GM19372 (cell line): ENCODE results near the gene ATF6B.
"Not testable (repeated sequence)": the region's sequence is repeated elsewhere in the genome, so short reads cannot be mapped to it uniquely, and the experiment has no call there.

Source experiments
- ATAC-seq: cut with Tn5 transposase; IDR thresholded peaks from one replicate; pipeline ENCODE4 v1.9.1; 2021; ENCODE audit warnings: mild to moderate bottlenecking, low read depth, moderate library complexity; ENCODE audit not compliant: unreplicated experiment

The ATF6B gene

GRCh38 chr6:32109114-32109764 lies 18.8 kb downstream of the ATF6B start, which contains the start of gene TNXB:
Gene TNXB (minus strand): TSS chr6:32109338. CDS start chr6:32098198, 11,140 bp downstream.
- ATAC-seq = no peak

GRCh38 chr6:32108727-32109113 lies 19.3 kb downstream of the ATF6B start:
- no peak for ATAC-seq

DNA sequence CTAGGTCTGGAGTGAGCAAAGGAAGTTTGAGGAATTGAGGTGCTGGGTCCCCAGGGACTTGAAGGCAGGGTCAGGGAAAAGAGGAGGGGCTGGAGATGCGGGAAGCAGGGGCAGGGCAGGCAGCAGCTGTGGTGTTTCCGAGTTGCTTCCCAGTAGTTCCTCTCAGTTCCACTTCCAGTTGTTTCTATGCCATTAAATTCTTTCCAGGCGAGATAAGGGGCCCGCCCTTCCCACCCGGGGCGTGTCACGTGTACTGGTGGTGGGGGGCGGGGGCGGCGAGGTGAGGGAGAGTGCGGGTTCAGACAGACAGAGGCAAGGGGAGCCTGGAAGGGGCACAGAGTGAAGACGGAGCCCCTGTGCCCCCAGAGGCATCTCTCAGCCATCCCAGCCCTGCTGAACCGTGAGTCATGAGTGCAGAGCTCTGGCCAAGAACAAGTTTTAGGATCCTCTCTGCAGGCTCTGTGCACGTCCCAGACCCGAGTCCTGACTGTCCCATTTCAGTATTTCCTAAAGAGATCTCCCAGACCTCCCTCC lies 19.9 kb downstream of the ATF6B start:
- ATAC-seq = no peak

DNA sequence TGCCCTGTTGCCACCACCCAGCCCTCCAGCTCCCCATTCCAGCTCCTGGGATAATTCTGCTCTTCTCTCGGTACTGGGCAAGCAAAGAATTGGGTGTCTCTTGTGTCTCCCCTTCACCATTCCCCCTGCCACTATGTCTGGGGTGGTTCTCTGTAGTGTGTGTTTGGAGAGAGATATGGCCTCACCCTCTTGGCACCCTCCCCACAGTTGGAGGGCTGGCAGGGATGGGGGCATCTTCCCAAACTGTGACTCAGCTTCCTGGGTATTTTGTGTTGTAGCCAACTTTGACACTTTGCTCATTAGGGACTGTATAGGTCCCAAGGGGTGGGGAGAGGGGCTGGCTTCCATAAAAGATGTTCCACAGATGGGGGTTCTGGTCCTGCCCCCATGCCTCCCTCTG lies 20.6 kb downstream of the ATF6B start:
- no peak for ATAC-seq

- no peak for ATAC-seq
These were observed 22.6 kb downstream of the ATF6B start for GRCh38 chr6:32105433-32105832.

GRCh38 chr6:32102255-32102654 lies 25.8 kb downstream of the ATF6B start:
- ATAC-seq = no peak

DNA sequence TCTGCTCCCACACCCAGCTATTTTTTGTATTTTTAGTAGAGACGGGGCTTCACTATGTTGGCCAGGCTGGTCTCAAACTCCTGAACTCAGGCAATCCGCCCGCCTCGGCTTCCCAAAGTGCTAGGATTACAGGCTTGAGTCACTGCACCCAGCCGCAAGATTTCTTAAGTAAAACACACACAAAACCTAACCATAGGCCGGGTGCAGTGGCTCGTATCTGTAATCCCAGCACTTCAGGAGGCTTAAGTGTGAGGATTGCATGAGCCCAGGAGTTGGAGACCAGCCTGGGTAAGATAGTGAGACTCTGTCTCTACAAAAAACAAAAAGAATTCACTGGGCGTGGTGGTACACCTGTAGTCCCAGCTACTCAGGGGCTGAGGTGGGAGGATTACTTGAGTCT lies 27.8 kb downstream of the ATF6B start:
- ATAC-seq = not testable (repeated sequence)

DNA sequence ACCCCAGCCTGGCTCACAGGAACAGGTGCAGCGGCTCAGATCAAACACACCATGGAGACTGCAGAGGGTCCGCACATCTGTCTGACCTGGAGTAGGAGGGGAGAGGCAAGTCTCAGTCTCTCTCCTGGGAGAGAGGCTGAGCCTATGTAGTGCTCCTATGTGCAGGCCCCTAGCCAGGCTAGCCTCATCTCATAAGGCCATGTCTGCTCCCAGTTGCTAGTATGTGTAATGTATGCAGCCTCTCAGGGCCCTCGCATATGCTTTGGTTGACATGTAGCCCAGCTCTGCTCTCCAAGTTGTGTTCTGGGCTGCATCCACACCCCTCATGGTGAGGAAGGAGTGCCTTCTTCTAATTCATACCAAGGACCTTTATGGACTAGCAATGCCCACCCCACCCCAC lies 30.7 kb downstream of the ATF6B start:
- no peak for ATAC-seq

DNA sequence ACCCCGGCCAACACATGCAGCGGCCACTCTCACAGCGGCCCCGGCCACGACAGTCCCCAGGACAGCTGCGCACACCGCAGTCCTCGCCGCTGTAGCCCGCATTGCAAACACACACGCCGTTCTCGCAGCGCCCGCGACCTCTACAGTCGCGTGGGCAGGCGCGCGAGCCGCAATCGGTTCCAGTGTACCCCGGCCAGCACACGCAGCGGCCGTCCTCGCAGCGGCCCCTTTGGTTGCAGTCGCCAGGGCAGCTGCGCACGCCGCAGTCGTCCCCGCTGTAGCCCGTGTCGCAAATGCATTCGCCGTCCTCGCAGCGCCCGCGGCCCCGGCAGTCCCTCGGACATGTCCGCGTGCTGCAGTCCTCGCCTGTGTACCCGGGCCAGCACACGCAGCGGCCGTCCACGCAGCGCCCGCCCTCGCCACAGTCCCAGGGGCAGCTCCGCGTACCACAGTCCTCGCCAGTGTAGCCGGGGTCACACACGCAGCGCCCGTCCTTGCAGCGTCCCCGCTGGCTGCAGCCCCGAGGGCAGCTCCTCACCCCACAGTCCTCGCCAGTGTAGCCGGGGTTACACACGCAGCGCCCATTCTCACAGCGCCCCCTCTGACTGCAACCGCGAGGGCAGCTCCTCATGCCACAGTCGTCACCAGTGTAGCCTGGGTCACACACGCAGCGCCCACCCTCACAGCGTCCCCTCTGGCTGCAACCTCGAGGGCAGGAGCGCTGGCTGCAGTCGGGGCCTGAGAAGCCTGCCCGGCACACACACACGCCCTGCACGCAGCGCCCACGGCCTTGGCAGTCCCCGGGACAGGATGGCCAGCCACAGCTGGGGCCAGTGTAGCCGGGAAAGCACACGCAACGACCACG lies 31.4 kb downstream of the ATF6B start:
- no peak for ATAC-seq

DNA sequence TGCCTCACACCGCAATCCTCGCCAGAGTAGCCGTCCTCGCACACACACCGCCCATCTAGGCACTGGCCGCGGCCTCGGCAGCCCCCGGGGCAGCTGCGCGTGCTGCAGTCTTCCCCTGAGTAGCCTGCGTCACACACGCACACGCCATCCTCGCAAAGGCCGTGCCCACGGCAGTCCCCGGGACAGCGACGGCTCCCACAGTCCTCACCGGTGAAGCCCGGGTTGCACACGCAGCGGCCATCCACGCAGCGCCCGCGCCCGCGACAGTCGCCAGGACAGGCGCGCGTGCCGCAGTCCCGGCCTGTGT lies 32.0 kb downstream of the ATF6B start:
- ATAC-seq = no peak

DNA sequence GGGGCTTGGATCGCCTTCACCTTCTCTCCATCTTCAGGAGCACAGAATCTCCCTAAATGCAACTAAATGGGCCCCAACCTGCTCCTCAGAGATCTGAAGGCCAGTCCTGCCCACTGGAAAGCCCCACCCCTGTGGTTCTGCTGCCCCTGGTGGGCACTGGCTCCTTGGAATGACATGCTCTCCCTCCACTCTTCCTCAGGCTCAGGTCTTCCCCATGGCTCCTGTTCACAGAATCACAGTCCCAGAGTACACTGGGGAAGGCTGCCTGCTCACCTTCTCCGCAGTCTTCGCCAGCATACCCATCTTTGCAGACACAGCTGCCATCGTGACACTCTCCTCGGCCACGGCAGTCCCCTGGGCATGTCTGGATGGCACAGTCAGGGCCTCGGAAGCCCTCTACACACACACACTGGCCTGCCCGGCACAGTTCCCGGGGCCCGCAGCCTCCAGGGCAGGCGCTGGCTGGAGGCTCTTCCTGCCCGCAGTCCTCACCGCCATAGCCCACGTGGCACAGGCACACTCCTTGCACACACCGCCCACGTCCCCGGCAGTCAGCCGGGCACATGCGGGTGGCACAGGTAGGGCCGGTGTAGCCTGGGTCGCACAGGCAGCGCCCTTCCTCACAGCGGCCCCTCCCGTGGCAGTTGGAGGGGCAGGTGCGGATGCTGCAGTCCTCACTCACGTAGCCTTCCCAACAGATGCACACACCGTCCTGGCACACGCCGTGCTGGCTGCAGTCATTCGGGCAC lies 32.5 kb downstream of the ATF6B start:
- ATAC-seq = no peak

DNA sequence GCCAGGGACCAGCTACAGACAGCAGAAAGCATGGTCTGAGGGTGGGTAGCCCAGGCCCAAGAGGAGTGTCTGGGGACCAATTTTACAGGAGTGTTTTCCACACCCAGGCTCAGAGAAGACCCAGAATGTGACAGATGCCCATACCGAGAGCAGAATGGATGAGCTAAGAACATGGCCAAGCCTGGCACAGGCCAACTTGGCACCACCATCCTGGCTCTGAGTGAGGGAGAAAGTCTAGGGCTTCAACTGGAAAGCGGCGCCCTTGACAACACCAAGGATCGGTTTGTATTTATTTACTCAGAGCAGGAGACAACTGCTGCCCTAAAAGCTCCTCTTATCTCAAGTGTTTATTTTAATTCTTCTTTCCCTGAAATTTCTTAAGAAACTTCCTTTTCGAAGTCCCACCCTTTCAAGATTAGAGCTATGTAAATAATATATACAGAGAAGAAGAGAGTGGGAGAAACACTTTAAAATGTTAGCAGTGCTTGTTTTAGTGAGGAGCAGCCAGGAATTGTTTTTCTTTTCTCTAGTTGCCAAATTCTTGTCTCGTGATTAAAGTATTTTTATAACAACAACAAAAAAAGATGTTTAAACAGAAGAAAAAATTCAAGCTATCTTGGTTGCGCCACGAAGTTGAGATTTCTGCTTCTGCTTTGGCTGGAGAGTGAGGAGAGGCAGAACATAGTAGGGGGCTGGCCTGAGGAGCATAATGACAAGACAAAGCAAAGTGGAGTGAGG lies 35.1 kb downstream of the ATF6B start:
- ATAC-seq = no peak

DNA sequence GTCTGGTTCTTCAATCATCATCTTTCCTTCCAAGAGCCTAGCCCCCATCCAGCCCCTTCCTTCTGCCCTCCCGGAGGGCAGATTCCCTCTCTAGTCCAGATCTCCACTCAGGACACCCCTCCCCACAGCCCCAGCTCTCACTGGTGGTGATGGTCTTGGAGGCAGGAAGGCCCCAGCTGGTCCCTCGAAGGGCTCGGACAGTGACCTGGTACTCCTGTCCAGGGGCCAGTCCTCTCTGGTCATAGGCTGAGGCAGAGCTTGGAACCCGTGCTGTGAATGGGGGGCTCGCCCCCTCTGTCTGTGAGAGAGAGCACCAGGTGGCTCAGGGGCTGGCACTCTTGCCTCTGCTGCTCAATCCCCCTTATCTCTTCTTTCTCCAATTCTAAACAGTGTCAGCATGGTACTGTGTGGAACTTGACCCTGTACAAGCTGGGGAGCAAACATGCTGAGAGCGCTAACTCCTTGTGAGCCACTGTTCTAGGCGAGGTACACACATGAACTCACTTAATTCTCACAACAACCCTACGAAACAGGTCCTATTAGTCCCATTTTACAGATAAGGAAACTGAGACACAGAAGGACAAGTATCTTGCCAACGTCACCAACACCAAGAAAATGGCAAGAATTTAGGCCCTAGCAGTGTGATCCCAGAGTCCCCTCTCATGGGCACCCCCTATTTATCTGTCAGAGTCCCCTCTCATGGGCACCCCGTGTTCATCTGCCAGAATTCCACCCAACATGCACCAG lies 38.8 kb downstream of the ATF6B start:
- ATAC-seq = no peak

GRCh38 chr6:32088487-32089049 lies 39.5 kb downstream of the ATF6B start:
- ATAC-seq = no peak

- ATAC-seq = no peak
These were observed 40.2 kb downstream of the ATF6B start for GRCh38 chr6:32087574-32088486.

DNA sequence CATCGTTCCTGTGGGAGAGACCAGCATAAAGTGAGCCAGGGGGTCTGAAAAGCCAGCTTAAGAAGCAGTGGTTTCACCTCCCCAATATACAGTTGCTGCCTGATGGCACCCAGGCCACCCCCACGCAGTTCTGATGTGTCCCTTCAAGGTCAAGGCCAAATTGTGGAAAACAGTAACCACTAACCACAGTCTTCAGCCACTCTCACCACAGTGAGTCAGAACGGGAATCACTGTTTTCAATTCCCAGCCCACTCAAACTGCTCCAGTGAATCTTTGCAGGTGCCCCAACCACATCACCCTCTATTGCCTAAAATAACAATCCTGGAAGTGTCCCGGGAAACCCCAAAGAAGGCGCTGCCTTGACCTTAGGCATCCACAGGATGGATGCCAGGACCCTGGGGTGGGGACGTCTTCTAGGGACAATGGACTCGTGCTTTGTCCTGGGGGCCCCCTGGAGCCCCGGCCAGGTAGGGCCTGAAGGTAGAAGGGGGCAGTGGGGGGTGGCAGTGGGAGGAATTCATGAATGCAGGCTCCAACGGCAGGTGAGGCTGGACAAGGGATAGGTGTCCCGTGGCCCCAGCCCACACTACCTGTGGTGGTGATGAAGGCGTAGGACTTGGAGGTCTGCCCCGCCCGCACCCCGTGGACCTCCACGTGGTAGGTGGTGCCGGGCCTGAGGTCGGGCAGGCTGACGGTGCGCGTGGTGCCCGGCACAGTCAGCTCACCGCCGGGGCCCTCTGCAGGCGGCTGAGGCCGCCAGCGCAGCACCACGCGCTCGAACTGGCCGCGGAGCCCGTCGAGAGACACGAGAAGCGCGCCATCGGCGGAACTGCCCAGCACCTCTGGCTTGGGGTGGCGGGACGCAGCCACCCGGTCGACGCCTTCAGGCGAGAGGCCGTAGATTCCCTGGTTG lies 41.1 kb downstream of the ATF6B start:
- ATAC-seq = no peak

GRCh38 chr6:32085759-32086459 lies 42.1 kb downstream of the ATF6B start:
- ATAC-seq = no peak
